ENCODE data around the gene C8A. TPM values are rescaled to one million over a fixed set of nuclear protein-coding genes. Genes with fewer than 3 reads are reported as not detected.

C8A gene
- total and polyA plus RNA-seq, 2 of the 13 experiments (the other 11 are each of a cell fraction or from before 2014, with no cell fraction given) = 10.5 to 15.0 TPM

DNA sequence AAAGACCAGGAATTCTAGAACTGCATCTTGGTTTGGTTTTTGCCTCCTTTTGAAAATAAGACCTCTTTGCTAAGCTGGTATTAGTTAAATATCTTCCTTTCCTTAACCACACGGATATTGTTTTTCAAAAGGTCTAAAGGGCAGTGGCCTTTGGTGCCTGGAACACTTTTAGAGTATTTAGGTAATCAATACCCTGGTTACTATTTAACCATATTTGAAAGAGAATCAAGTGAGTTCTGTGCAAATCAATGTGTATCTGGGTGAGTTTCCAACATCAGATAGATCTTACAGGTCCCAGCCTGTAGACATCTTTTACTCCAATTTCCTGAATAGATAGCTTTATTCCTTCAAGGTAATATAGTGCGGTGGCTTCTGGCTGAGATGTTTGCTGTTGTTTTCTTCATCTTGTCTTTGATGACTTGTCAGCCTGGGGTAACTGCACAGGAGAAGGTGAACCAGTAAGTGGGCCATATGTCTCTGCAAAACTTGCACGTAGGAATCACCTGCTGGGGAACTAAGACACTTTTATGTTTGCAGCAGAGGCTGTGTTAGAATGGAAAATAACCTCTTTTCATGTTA is at the start of gene C8A (continued):
- TF ChIP-seq, protein P1, sequence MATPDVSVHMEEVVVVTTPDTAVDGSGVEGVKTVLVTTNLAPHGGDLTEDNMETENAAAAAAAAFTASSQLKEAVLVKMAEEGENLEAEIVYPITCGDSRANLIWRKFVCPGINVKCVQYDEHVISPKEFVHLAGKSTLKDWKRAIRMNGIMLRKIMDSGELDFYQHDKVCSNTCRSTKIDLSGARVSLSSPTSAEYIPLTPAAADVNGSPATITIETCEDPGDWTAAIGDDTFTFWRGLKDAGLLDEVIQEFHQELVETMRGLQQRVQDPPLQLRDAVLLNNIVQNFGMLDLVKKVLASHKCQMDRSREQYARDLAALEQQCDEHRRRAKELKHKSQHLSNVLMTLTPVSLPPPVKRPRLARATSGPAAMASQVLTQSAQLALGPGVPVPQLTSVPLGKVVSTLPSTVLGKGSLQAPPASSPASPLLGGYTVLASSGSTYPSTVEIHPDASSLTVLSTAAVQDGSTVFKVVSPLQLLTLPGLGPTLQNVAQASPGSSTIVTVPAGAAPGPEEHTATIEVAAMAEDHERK (CRISPR knock-in tag; IDR thresholded peaks at IDR 0.05; ENCODE audit: low read depth) = no peak
- TF ChIP-seq MYC (CRISPR knock-in tag; IDR thresholded peaks at IDR 0.05; ENCODE audit: borderline replicate concordance) (no peak), SMARCC2 (IDR thresholded peaks at IDR 0.05) (no peak), POLR2G (IDR thresholded peaks at IDR 0.05; ENCODE audit: low read depth, low read length) (peak; percentile 74), RFX3 (CRISPR knock-in tag; IDR thresholded peaks at IDR 0.05) (no peak), ATAD3A (CRISPR knock-in tag; IDR thresholded peaks at IDR 0.05) (no peak), KDM6A (CRISPR knock-in tag; IDR thresholded peaks at IDR 0.05; ENCODE audit: low read depth) (peak; percentile 90), RFXAP (CRISPR knock-in tag; IDR thresholded peaks at IDR 0.05; ENCODE audit: borderline replicate concordance) (no peak), SIX4 (CRISPR knock-in tag; IDR thresholded peaks at IDR 0.05) (0 out of 2 replicates have a peak, but pooled peaks have one; percentile 55), ZBTB20 (CRISPR knock-in tag; IDR thresholded peaks at IDR 0.05; ENCODE audit: borderline replicate concordance, low read depth) (no peak; the same call in 1 of the 2 replicates), KDM5B (CRISPR knock-in tag; IDR thresholded peaks at IDR 0.05; ENCODE audit: borderline replicate concordance) (no peak), NFIB (CRISPR knock-in tag; IDR thresholded peaks at IDR 0.05; ENCODE audit: borderline replicate concordance) (no peak), BORCS8-MEF2B (CRISPR knock-in tag; IDR thresholded peaks at IDR 0.05) (no peak), NR2F1 (CRISPR knock-in tag; IDR thresholded peaks at IDR 0.05) (peak; percentile 95 to 98), RBM22 (optimal IDR thresholded peaks at IDR 0.05; ENCODE audit: low read length) (no peak), MBD4 (IDR thresholded peaks at IDR 0.05; ENCODE audit: borderline replicate concordance, low read length) (0 out of 2 replicates have a peak, but pooled peaks have one; percentile 70), ZNF841 (CRISPR knock-in tag; IDR thresholded peaks at IDR 0.05; ENCODE audit: borderline replicate concordance) (no peak), STAG1 (CRISPR knock-in tag; IDR thresholded peaks at IDR 0.05) (peak; percentile 35), ZIK1 (CRISPR knock-in tag; IDR thresholded peaks at IDR 0.05; ENCODE audit: borderline replicate concordance, low read depth) (no peak), FOXP1 (IDR thresholded peaks at IDR 0.05) (no peak), FOXP1 (CRISPR knock-in tag; IDR thresholded peaks at IDR 0.05) (peak; percentile 70)
- TF ChIP-seq, protein P2, sequence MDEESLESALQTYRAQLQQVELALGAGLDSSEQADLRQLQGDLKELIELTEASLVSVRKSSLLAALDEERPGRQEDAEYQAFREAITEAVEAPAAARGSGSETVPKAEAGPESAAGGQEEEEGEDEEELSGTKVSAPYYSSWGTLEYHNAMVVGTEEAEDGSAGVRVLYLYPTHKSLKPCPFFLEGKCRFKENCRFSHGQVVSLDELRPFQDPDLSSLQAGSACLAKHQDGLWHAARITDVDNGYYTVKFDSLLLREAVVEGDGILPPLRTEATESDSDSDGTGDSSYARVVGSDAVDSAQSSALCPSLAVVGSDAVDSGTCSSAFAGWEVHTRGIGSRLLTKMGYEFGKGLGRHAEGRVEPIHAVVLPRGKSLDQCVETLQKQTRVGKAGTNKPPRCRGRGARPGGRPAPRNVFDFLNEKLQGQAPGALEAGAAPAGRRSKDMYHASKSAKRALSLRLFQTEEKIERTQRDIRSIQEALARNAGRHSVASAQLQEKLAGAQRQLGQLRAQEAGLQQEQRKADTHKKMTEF (CRISPR knock-in tag; IDR thresholded peaks at IDR 0.05) = peak; percentile 78
- TF ChIP-seq, protein P3, sequence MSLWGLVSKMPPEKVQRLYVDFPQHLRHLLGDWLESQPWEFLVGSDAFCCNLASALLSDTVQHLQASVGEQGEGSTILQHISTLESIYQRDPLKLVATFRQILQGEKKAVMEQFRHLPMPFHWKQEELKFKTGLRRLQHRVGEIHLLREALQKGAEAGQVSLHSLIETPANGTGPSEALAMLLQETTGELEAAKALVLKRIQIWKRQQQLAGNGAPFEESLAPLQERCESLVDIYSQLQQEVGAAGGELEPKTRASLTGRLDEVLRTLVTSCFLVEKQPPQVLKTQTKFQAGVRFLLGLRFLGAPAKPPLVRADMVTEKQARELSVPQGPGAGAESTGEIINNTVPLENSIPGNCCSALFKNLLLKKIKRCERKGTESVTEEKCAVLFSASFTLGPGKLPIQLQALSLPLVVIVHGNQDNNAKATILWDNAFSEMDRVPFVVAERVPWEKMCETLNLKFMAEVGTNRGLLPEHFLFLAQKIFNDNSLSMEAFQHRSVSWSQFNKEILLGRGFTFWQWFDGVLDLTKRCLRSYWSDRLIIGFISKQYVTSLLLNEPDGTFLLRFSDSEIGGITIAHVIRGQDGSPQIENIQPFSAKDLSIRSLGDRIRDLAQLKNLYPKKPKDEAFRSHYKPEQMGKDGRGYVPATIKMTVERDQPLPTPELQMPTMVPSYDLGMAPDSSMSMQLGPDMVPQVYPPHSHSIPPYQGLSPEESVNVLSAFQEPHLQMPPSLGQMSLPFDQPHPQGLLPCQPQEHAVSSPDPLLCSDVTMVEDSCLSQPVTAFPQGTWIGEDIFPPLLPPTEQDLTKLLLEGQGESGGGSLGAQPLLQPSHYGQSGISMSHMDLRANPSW (CRISPR knock-in tag; IDR thresholded peaks at IDR 0.05; ENCODE audit: borderline replicate concordance) = peak; percentile 73; the same call in 1 of the 2 replicates
- TF ChIP-seq, protein P4, sequence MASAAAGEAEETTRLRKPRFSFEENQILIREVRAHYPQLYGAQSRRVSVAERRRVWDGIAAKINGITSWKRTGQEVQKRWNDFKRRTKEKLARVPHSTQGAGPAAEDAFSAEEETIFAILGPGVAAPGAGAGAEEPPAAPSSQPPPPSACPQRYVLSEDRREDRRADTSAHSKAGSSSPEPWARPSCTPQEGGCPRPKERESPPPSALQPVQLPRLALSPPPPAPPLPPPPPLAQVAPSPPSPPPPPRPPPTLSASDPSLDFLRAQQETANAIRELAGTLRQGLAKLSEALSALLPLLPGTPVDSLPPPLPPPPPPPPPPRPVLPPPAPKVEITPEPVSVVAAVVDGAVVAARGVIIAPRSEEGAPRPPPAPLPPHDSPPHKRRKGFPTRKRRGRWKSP (CRISPR knock-in tag; IDR thresholded peaks at IDR 0.05) = no peak

Measured in HepG2 (cell line).